ENCODE results near the gene TGFBRAP1. TPM values are rescaled to one million over a fixed set of nuclear protein-coding genes. Genes with fewer than 3 reads are reported as not detected.

The TGFBRAP1 gene
- total RNA-seq, 4 donors from 2014 or later = 28.3 to 31.5 (median 29.7) TPM

DNA sequence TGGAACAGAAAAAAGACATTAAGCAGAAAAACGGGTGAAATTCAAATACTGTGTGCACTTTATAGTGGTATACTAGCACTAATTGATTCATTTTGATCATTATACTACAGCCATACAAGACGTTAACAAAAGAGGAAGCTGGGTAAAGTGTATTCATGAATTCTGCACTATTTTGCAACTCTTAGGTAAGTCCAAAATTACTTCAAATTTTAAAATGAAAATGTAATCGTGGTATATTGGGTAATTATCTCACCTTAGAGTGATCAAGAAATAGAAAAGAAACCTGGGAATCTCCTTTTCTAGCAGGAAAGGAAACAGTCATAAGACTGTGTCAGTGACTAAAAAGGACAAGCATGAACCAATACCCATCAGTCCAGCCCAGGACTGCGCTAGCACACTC lies 5.4 kb downstream of the TGFBRAP1 start:
- ATAC-seq = no peak
- H3K4me1 ChIP-seq = peaks cover 0 to 62% (median 7%) of the 10 kb centered on the region in 3 donors
- 73 to 87% methylated on average over 4 of the region's 4 CpGs for WGBS, 2 donors (ENCODE audit: low coverage in 1 of 2)
- H3K27me3 ChIP-seq = no peaks in the 10 kb centered on the region
- no peak overlapping the region for H3K4me3 ChIP-seq
- H3K27ac ChIP-seq = no peak overlapping the region
- peaks cover 0 to 7% of the 10 kb centered on the region in 2 donors for H3K36me3 ChIP-seq
- no peaks in the 10 kb centered on the region for H3K9me3 ChIP-seq
- TF ChIP-seq, protein P1, sequence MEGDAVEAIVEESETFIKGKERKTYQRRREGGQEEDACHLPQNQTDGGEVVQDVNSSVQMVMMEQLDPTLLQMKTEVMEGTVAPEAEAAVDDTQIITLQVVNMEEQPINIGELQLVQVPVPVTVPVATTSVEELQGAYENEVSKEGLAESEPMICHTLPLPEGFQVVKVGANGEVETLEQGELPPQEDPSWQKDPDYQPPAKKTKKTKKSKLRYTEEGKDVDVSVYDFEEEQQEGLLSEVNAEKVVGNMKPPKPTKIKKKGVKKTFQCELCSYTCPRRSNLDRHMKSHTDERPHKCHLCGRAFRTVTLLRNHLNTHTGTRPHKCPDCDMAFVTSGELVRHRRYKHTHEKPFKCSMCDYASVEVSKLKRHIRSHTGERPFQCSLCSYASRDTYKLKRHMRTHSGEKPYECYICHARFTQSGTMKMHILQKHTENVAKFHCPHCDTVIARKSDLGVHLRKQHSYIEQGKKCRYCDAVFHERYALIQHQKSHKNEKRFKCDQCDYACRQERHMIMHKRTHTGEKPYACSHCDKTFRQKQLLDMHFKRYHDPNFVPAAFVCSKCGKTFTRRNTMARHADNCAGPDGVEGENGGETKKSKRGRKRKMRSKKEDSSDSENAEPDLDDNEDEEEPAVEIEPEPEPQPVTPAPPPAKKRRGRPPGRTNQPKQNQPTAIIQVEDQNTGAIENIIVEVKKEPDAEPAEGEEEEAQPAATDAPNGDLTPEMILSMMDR (IDR thresholded peaks at IDR 0.05) = no peak
- TF ChIP-seq POLR2AphosphoS5 (IDR thresholded peaks at IDR 0.05) (no peak), EP300 (IDR thresholded peaks at IDR 0.05) (no peak), POLR2A (IDR thresholded peaks at IDR 0.05) (no peak)

DNA sequence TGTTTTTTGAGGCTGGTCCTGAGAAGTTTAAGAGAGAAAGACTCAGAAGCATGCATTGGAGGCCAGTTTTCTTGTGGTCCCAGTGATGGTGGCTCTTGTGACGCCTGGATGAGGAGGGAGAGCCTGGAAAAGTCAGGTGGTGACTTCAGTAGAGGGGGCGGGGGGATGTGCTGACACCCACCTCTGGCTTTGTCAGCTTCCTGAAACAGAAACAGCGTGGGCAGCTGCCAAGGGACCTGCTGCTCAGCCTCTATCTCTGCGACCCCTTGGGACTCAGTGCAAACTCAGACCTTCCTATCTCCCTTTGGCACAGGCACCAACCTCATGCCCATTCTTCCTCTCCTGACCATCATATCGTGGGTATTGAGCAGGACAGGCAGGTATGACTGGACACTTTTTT lies 6.4 kb downstream of the TGFBRAP1 start:
- TF ChIP-seq EP300 (IDR thresholded peaks at IDR 0.05) (no peak), POLR2AphosphoS5 (IDR thresholded peaks at IDR 0.05) (no peak), POLR2A (IDR thresholded peaks at IDR 0.05) (no peak)
- TF ChIP-seq, protein P1 (IDR thresholded peaks at IDR 0.05) = no peak
- H3K4me3 ChIP-seq = no peak overlapping the region
- H3K27me3 ChIP-seq = no peaks in the 10 kb centered on the region
- WGBS, 2 donors (ENCODE audit: low coverage in 1 of 2) = 58 to 86% methylated on average over 1 to 4 of the region's 5 CpGs
- peaks cover 0 to 60% (median 1%) of the 10 kb centered on the region in 3 donors for H3K4me1 ChIP-seq
- H3K9me3 ChIP-seq = no peaks in the 10 kb centered on the region
- no peak overlapping the region for H3K27ac ChIP-seq
- no peak for ATAC-seq
- H3K36me3 ChIP-seq = peaks cover 0 to 7% of the 10 kb centered on the region in 2 donors

DNA sequence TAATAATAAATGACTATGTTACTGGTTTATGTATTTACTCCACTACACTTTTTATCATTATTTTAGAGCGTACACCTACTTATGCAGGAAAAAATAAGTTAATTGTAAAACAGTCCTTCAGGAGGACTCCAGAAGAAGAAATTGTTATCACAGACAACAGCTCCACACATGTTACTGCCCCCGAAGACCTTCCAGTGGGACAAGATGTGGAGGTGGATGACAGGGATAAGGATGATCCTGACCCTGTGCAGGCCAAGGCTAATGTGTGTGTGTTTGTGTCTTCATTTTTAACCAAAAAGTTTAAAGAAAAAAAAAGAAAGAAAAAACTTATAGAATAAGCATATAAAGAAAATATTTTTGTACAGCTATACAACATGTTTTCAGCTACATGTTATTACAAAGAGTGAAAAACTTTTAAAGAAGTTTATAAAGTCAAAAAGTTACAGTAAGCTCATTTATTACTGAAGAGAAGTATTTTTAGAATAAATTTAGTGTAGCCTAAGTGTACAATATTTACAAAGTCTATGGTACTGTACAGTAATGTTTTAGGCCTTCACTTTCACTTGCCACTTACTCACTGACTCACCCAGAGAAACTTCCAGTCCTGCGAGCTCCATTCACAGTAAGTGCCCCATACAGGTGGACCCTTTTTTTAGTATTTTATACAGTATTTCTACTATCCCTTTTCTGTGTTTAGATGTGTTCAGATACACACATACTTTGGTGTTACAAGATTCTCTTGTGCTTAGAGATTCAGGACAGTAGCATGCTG lies 7.5 kb downstream of the TGFBRAP1 start:
- TF ChIP-seq POLR2A (IDR thresholded peaks at IDR 0.05) = no peak
- TF ChIP-seq EP300 (IDR thresholded peaks at IDR 0.05) = no peak
- no peak for TF ChIP-seq POLR2AphosphoS5 (IDR thresholded peaks at IDR 0.05)
- TF ChIP-seq, protein P1 (IDR thresholded peaks at IDR 0.05) = no peak
- Histone ChIP-seq H3K27me3 (no peaks in the 10 kb centered on the region), H3K36me3 (peaks cover 0 to 7% of the 10 kb centered on the region in 2 donors), H3K9me3 (no peaks in the 10 kb centered on the region), H3K4me1 (peaks cover 0 to 50% (median 0%) of the 10 kb centered on the region in 3 donors), H3K4me3 (no peak overlapping the region), H3K27ac (no peak overlapping the region)
- ATAC-seq = no peak
- 77 to 91% methylated on average over 3 of the region's 3 CpGs for WGBS, 2 donors (ENCODE audit: low coverage in 1 of 2)

DNA sequence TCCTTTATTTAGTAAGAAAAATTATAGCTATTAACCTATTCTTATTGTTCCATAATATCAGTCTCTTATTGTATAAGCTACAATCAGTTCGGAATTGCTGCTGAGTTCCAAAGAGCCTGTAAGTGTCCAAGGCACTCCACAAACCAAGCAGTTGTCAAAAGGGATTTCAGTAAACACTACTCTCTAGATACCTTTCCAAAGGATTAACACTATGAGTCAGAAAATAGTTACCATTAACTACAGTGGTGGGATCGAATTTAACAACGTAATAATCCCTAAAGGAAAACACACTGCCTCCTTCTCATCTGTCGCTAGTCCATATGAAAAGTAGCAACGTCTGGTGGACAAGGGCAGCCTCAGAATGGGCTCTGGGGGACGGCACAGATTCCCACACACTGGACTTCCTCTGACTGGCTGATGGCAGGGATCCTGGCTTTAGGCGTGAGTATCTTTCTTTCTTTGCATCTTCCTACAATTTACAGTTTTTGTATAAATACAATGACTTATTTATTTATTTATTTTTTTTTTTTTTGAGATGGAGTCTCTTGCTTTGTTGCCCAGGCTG lies 8.8 kb downstream of the TGFBRAP1 start:
- H3K36me3 ChIP-seq = peaks cover 0 to 7% of the 10 kb centered on the region in 2 donors
- ATAC-seq = no peak
- H3K4me3 ChIP-seq = no peak overlapping the region
- TF ChIP-seq POLR2AphosphoS5 (IDR thresholded peaks at IDR 0.05) (no peak), EP300 (IDR thresholded peaks at IDR 0.05) (no peak), POLR2A (IDR thresholded peaks at IDR 0.05) (no peak)
- 6 to 62% methylated on average over 2 to 7 of the region's 7 CpGs for WGBS, 2 donors (ENCODE audit: low coverage in 1 of 2)
- peaks cover 0 to 43% (median 0%) of the 10 kb centered on the region in 3 donors for H3K4me1 ChIP-seq
- H3K27ac ChIP-seq = peak overlapping the region in 1 of 4 donors; percentile 1
- H3K9me3 ChIP-seq = no peaks in the 10 kb centered on the region
- H3K27me3 ChIP-seq = no peaks in the 10 kb centered on the region

DNA sequence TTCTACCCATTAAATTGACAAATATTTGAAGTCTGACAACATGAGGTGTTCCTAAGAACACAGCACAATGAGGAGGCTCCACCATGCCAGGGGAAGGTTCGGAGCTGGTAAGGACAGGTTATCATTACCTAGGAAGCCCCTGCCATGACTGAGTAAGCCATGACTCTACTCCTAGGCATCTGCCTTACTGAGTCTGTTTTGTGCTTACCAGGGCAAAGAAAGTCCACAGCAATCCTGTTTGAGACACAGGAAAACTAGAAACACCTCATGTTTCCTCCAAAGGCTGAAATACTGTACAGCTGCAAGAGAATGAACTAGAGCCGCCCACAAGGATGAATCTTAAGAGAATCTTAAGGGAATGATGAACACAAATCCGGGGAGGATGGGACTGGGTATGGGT lies 11.6 kb downstream of the TGFBRAP1 start:
- no peaks in the 10 kb centered on the region for H3K27me3 ChIP-seq
- no peak for TF ChIP-seq POLR2A (IDR thresholded peaks at IDR 0.05)
- TF ChIP-seq EP300 (IDR thresholded peaks at IDR 0.05) = no peak
- no peak for TF ChIP-seq POLR2AphosphoS5 (IDR thresholded peaks at IDR 0.05)
- TF ChIP-seq, protein P1 (IDR thresholded peaks at IDR 0.05) = no peak
- no peak for ATAC-seq
- 75 to 90% methylated on average over 2 to 3 of the region's 3 CpGs for WGBS, 2 donors (ENCODE audit: low coverage in 1 of 2)
- no peak overlapping the region for H3K4me3 ChIP-seq
- H3K9me3 ChIP-seq = no peaks in the 10 kb centered on the region
- no peaks in the 10 kb centered on the region for H3K36me3 ChIP-seq
- peaks cover 0 to 47% (median 0%) of the 10 kb centered on the region in 3 donors for H3K4me1 ChIP-seq
- no peak overlapping the region for H3K27ac ChIP-seq

Data from gastroesophageal sphincter (tissue), 4 donors.